GM18873 (cell line): ENCODE data around the gene RANBP9.
A peak's percentile ranks its signal among the peaks of the same experiment; 100 is the strongest.

Experiments used
- ATAC-seq: cut with Tn5 transposase; IDR thresholded peaks from one replicate; pipeline ENCODE4 v1.9.1; 2021; ENCODE audit warnings: mild to moderate bottlenecking, moderate library complexity, moderate number of reproducible peaks; ENCODE audit not compliant: unreplicated experiment, low FRiP score

RANBP9 gene

DNA sequence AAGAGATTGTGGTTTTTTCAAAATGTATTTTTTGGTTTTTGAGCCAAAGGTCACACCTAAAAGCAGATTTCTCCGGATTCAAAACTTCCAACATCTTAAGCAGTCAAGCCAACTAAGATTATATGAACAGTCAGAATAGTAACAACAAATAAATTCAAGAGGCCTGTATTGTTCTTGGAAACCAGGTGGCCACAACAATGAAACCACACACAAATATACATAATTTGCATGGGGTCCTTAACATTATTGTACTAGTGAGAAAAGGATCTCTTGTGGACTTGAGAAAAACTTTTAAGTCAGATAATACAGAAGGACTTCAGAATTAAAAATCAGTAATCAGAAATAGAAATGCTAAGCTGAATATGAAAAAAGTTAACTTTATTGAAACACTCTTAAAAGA is 55.9 kb downstream of the RANBP9 start:
- ATAC-seq, result no peak

DNA sequence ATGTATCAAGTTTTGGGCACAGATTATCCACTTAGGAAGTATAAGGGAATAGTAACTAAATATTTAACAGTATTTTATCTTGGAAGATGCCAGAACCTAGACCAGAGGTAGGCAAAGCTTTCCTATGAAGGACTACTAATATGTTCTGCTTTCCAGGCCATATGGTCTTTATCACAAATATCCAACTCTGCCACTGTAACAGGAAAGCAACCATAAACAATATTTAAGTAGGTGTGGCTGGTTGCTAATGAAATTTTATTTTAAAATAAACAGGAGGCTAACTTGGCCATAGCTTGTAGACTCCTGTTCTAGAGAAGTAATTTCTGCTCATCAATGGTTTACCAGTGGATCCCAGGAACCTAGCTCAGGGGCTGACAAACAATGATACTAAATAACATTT is 57.1 kb downstream of the RANBP9 start:
- ATAC-seq, result no peak

DNA sequence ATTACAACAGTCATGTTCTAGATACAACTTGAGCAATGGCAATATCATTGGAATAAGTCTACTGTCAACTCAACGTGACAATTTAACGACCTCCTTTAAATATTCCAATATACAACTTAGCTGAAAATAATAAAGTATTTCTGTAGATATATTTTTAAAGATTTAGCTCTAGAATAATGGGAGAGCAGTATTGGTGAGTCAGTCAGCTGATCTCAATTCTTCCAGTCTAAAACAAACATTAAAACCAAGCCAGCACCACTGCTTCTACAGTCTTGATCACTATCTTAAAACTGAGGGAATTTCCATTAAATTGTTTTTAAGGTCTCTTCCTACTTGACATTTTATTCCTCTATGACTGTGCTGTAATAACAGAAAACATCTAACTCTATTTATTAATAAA is 58.3 kb downstream of the RANBP9 start:
- no peak for ATAC-seq

DNA sequence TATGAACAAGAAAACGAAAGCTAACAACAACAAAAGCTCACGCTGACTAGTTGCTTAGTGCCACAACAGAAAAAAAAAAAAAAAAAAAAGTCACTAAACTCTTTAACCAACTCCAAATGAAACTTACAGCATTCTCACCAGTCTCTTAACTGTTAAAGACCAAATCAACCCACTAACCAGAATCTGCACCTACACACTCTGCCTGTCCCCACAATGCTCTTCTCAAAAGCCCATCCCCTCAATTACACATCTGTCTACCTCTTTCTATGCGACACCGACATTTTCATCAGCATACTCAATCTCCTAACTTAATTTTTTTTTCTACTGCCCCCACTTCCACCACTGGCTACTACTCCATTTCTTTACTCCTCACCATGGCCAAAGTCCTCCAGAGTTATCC is 62.2 kb downstream of the RANBP9 start:
- no peak for ATAC-seq

DNA sequence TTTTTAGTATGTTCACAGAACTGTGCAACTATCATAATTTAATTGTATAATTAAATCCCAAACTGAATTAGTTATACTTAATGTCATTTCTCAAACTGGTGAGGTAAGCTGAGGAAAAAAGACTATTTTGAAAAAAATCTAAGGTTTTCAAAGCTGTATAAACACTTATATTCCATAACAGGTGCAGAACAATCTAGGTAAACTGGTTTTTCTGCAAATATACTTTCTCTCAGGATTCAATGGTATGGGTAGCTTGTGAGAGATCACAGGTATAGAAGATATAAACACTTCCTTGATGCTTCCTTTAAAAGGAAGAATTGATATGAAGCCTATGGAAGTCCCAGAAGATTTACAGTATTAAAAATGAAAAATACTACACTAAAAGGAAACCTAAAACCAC is 62.8 kb downstream of the RANBP9 start:
- ATAC-seq, result no peak

DNA sequence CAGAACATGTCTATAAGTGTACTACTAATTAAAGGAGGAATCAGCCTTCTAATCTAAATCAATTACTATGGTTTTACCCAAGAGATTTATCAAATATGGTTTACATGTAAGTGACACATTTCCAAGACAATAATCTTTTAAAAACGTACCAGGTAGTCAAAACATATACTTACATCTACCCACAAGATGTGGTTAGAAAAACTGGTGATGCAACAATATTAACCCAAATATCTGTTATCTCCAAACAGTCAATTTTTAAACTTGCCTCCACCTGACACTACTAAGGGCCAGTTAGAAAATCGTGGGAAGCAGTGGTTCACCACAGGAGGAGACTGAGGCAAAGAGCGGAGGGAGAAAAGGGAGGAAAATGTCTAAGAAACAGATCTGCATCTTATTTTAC is 68.5 kb downstream of the RANBP9 start:
- ATAC-seq, result no peak

DNA sequence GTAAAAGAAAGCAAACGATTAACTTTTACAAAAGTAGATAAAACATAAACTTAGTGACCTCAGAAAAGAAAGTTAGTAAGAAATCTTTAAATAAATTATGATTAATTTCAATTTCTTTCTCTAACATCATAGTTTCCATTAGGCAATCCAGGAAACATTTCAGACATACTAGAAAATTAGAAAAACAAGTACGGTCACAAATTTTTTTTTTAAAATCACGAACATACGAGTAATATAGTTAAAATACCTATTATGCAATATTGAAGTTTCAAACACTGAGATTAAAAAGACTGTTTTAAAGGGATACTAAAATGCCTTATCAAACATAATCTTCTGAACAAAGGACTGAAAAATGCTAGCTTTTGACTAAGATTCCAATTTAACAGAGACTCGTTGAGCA is 70.3 kb downstream of the RANBP9 start:
- no peak for ATAC-seq

DNA sequence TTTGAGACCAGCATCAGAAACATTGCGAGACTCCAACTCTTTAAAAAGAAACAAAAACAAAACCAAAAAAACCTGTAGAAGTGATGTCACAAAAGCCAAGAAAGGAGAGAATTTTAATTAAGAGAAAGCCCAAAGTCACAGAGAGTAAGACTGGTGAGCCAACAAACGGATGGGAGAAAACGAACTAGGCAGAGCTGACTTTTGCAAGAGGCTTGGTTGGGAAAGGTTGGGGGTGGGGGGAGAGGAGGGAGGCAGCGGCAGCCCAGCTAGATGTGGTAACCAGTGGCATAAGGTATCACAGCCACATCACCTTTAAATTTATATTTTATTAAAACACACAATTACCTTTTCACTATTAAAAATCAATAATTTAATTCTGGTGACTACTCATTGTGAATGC is 73.0 kb downstream of the RANBP9 start:
- ATAC-seq, result no peak

DNA sequence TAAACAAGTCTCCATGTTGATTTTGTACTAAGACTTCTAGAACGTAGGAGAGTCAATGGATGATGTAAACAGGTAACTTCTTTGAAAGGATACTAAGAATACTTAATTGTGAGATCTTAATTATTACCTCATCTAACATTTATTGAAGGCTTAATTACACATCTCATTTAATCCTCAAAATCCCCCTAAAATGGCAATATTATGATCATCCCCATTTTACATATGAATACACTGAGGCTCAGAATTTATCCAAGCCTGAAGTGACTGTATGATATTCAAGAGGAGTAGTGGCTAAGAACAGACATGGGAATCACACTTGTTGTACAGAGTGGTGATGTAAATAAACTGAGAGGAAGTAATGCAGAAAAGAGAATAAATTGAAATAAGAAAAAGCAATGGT is 73.6 kb downstream of the RANBP9 start:
- ATAC-seq, result no peak

DNA sequence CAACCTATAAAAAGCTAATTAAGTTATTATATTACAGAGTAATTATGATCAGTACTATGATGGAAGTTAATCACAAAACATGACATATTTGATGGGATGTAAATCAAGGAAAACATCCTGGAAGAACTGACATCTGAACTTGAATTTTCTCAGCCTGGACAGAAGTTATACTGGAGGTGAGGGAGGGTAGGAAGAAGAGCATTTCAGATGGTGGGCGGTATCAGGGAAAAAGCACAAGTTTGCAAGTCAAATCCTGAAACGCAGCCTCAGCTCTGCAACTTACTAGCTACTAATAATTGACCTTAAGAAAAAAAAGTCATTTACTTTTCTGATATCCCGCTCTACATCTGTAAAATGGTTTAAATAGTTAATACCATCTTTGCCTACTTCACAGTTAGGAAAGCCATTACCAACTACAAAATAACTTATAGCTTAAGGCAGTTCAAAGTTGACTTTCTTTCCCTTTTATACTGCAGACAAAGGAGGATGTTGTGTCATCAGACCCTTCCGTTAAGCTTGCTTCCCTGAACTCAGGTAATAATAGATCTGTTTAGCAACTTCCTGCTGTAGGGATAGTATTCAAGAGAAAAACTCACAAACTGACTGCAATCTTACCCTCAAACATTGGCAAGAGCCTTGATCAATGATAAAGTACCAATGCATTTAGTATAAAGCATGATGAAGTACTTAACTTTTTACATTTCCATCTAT is 75.5 kb downstream of the RANBP9 start:
- no peak for ATAC-seq

DNA sequence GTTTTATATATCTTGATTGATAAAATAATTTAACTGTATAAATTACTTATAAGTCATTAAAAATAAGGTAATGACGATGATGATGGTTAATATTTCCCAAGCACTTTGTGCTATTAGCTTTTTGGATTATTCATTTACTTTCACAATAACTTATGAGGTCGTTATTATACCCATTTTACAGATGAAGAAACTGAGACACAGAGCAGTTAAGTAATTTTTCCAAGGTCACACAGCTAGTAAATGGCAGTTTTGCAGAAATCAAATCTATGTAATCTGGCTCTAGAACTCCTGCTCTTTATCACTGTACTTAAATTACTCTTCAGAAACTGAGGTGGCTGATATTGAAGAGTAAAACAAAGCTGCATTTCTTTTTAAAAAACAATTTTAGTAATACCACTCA is 78.3 kb downstream of the RANBP9 start:
- ATAC-seq, result no peak

DNA sequence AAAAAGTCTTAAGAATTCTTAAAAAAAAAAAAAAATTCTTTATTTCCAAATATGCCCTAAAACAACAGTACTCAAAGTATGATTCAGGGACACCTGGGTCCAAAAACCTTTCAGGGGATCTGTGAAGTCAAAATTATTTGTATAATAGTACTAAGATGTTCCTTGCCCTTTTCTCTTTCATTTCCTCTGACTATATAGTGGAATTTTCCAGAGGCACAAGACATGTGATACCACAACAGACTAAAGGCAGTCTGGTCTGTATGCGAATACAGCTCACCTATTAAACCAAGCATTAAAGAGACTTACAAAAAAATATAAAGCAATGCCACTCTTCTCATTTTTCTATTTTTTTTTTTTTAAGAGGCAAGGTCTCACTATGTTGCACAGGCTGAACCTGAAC is 81.1 kb downstream of the RANBP9 start:
- no peak for ATAC-seq

DNA sequence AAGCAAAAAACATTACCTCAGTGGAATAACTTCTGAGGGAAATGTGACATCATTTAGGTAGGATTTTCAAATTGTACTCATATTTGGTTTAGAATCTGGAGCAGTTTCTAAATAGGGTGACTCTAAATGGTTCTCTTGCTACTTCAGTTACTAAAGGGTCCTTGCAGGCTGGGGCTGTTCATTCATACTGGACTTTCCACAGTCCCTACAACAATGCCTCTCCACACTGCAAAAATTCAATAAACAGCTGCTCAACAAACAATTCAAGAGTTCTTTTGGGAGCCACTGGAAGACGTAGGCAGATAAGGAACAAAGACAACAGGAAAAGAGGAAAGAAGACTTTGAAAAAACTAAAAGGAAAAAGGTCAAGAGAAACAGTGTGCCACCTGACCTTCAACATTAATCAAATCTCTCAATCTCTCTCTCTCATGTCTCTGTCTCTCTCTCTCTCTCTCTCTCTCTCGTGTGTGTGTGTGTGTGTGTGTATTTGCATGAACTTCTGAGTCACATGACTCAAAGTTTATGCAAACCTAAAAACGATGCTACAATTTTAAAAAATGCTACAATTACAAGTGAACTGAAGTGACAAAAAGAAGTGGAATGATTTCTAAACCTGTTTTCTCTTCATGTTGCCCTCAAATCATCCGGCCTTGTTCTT is 82.0 kb downstream of the RANBP9 start:
- ATAC-seq, result no peak

DNA sequence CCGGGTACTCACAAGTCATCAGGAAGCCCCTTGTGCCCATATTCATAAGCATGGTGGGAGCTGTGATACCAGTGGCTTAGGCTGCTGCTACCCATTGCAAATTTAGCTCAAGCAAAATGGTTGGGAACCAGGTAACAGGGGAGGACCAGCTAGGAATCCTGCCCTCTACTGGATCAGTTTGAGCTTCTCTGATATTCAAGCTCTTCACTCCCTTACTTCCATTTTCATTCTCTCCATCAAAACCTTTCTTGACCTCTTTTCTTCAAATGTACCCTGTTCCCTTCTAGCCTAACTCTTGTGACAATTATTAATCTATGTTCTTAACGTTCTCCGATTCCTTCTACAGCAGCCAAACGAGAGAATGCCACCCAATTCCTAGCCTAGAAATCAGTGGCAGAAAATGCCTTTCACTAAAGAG is 86.8 kb downstream of the RANBP9 start:
- no peak for ATAC-seq

DNA sequence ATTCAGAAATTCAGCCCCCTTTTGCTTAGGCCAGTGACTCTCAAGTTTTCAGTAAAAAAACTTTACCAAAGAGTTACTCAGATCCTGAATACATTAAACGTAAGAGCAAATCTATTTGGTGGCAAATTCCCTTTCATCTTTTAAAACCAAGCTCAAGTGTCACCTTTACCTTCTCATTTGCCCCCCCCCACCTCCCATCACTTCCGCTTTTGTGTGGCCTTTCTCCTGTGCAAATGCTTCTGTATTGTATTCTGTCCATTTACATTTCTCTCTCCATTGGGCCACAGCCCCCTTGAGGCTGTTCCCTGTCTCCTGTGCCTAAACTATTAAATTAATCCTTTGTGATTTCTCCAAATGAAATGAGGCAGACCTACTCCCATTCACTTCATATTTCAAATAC is 94.6 kb downstream of the RANBP9 start:
- no peak for ATAC-seq

DNA sequence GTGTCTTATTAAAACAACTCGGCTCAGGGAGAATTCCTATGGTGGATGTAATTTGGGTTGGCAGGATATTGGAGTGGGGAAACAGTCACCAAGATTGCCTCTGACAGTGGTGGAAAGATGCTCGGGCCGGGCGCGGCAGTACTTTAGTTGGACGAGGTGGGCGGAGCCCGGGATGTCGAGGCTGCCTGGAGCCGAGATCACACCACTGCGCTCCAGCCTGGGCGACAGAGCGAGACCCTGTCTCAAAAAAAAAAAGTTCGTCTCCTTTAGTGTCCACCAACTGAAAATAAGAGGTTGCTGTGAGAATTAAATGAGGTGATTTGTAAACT is 95.9 kb downstream of the RANBP9 start:
- ATAC-seq, result no peak

DNA sequence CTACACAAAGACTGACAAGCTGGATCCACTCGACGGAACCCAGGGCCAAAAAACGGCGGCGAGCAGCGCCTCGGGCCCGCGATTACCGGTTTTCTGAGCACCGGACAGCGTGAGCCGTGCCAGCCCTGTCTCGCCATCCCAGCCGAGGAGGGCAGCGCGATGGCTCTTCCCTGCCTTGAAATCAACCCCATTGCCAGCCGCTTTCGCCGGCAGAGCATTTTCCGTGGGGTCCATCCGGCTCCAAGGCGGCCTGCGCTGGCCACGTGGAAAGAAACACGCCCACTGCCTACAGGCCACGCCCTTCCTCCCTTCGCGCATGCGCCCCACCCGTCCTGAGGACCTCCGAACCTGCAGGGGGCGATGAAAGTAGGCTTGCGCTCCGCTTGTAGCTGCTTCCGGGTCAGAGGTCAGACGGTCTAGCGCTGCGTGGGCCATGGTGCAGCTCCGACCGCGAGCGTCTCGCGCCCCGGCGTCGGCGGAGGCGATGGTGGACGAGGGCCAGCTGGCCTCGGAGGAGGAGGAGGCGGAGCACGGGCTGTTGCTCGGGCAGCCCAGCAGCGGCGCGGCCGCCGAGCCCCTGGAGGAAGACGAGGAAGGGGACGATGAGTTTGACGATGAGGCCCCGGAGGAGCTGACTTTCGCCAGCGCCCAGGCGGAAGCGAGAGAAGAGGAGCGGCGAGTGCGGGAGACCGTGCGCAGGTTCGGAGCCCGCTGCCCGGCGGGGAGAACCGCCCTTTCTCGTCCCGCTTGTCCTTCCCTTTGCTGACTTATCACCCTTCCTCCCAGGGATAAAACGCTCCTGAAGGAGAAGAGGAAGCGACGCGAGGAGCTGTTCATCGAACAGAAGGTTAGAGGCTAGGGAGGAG is 96.5 kb downstream of the RANBP9 start, which contains the start of gene NOL7:
Gene NOL7 (plus strand): TSS at position 410 of the 866 bp plus-strand sequence. CDS start 24 bp downstream, at position 434.
- ATAC-seq, result peak; percentile 89

DNA sequence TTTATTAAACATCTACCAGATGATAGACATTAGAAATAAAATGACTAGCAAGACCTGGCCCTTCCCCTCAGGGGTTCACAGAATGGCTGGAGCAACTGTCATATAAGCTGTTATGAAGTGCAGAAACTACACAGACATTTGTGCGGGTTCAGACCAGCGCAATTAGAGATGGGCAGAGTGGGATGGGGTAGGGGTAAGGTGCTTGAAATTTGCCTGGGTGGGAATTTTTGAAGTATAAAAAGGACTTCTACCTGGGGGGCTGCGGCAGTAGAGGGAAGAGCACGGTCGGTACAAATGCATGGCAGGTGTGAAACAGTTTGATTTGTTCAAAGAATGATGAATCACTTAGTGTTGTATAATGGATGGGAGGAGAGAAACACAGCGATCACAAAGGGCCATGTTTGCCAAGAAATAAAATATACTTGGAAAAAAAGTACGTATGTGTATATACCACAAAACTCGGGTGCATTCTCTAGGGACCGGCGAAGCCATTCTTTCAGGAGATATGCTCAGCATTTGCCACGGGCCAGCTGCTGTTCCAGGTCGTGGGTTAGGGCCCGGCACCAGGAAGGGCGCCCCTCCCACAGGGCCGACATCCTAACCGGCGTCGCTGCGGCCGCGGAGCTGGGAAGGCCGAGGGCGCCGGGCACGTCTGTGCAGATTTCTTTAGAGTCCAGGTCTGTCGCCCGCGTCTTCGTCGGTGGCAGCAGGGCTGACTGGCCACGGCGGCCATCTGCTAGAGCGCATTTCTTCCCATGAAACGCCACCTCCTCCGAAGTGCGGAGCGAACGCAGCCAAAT is 97.3 kb downstream of the RANBP9 start:
- ATAC-seq, result peak; percentile 7

DNA sequence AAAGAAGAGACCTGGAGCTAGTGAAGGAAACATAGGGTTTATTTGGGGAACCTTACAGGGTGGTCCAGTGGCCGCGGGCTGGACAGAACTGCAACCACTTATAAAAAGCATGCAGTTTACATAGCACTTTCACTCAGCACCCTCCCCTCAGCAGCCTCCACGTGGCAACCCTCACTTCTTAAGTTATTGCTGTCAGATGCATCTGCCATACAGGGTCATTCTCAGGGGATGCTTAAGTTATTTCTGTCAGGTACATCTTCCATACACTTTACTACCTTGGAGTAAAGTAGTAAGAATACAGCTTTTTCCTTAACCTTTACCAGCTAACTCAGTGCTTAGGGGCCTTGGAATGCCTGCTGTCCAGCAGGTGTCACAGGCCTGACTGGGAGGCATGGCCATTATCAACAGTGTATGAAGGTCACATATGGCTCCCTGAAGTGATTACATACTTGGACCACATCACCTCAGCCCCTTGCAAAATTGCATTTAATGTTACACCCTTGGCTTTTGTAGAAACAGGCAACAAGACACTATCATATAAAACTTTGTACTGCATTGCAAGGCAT is 98.5 kb downstream of the RANBP9 start:
- ATAC-seq, result no peak

DNA sequence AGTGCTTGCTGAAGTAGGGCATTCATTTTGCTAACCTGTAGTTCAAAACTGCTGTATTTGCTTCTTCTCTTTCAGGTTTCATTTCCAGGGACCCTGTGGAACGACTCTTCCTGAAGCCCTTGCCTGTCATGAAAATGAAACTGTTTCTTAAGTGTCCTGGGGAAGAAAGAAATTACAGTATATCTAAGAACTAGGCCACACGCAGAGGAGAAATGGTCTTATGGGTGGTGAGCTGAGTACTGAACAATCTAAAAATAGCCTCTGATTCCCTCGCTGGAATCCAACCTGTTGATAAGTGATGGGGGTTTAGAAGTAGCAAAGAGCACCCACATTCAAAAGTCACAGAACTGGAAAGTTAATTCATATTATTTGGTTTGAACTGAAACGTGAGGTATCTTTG is 99.9 kb downstream of the RANBP9 start:
- ATAC-seq, result no peak
